ENCODE data around the gene ASL.

- no peak for TF ChIP-seq EZH2 (IDR thresholded peaks at IDR 0.05; ENCODE audit: insufficient read depth, low read length)
- TF ChIP-seq, protein P1, sequence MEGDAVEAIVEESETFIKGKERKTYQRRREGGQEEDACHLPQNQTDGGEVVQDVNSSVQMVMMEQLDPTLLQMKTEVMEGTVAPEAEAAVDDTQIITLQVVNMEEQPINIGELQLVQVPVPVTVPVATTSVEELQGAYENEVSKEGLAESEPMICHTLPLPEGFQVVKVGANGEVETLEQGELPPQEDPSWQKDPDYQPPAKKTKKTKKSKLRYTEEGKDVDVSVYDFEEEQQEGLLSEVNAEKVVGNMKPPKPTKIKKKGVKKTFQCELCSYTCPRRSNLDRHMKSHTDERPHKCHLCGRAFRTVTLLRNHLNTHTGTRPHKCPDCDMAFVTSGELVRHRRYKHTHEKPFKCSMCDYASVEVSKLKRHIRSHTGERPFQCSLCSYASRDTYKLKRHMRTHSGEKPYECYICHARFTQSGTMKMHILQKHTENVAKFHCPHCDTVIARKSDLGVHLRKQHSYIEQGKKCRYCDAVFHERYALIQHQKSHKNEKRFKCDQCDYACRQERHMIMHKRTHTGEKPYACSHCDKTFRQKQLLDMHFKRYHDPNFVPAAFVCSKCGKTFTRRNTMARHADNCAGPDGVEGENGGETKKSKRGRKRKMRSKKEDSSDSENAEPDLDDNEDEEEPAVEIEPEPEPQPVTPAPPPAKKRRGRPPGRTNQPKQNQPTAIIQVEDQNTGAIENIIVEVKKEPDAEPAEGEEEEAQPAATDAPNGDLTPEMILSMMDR (IDR thresholded peaks at IDR 0.05; ENCODE audit: insufficient read depth, low read depth, low read length) = no peak
Observed at GRCh38 chr7:66088861-66089838, 13.5 kb downstream of the ASL start.

Data from astrocyte (in vitro differentiated cells and primary cell).